Islet of Langerhans (tissue), 1 donor: ENCODE results near the gene CS.

Experiments
- FAIRE-seq: peaks from one replicate; lab custom pipeline; 2011; peaks lifted over from hg19 to GRCh38; lab: Jason Lieb, UNC

The CS gene

GRCh38 chr12:56244494-56244893 lies 55.6 kb downstream of the CS start:
- no peak for FAIRE-seq

DNA sequence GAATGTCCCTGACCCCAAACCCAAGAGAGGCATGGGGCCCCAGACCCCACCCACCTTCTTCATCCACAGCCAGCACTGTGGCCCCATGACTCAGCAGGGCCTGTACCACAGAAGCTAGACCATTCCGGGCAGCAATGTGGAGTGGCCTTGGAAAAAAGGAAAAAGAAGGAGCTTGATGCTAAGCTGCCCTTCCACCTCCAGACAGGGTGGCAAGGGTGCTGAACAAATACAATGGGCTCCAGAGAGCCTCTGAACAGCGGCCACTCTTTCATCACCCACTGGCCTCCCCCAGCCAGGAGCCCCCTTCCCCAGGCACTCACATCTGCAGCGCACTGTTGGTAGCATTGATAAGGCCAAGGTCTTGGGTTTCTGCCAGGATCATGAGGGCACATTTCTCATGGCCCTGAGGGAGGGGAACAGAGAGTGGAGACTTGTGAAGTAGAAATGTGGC lies 56.4 kb downstream of the CS start:
- no peak for FAIRE-seq

- FAIRE-seq: no peak
Observed at GRCh38 chr12:56242986-56243385, 57.1 kb downstream of the CS start.

- no peak for FAIRE-seq
Observed at GRCh38 chr12:56241424-56242303, 58.5 kb downstream of the CS start.

- FAIRE-seq: no peak
Observed at GRCh38 chr12:56237552-56237951, 62.6 kb downstream of the CS start.

- no peak for FAIRE-seq
Observed at GRCh38 chr12:56236985-56237384, 63.1 kb downstream of the CS start.

- no peak for FAIRE-seq
Observed at GRCh38 chr12:56236091-56236490, 64.0 kb downstream of the CS start.

DNA sequence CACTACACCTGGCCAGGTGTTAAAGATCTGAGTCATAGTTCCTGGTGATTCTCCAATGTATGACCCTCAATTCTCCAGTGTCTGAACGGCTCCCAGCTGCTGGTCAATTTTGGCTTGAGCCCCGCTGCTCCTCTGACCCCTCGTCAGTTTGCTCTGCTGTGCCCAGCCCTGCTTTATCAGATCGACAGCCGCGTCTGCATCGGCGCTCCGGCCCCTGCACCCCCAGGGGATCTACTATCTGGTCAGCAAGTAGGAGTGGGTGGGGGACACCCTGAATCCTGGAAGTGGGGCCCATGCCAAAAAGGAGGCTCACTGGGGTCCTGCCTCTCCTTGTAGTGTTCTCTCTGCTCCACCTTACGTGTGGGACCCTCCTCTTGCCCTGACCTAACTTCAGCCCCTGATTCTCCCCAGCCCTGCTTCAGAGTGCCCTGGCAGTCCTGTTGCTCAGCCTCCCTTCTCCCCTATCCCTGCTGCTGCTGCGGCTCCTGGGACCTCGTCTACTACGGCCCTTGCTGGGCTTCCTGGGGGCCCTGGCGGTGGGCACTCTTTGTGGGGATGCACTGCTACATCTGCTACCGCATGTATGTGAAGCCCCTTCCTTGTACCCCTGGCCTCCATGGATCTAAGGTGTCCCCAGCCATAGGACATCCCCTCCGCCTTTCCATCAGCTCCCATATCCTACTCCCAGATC lies 65.2 kb downstream of the CS start:
- FAIRE-seq: no peak

DNA sequence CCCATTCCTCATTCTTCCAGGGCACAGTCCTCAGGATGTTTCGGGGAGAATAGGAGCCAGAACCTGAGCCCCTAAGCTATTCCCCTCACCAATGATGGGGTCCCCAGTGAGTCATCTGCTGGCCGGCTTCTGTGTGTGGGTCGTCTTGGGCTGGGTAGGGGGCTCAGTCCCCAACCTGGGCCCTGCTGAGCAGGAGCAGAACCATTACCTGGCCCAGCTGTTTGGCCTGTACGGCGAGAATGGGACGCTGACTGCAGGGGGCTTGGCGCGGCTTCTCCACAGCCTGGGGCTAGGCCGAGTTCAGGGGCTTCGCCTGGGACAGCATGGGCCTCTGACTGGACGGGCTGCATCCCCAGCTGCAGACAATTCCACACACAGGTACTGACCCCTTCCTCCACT lies 68.9 kb downstream of the CS start:
- FAIRE-seq: no peak

DNA sequence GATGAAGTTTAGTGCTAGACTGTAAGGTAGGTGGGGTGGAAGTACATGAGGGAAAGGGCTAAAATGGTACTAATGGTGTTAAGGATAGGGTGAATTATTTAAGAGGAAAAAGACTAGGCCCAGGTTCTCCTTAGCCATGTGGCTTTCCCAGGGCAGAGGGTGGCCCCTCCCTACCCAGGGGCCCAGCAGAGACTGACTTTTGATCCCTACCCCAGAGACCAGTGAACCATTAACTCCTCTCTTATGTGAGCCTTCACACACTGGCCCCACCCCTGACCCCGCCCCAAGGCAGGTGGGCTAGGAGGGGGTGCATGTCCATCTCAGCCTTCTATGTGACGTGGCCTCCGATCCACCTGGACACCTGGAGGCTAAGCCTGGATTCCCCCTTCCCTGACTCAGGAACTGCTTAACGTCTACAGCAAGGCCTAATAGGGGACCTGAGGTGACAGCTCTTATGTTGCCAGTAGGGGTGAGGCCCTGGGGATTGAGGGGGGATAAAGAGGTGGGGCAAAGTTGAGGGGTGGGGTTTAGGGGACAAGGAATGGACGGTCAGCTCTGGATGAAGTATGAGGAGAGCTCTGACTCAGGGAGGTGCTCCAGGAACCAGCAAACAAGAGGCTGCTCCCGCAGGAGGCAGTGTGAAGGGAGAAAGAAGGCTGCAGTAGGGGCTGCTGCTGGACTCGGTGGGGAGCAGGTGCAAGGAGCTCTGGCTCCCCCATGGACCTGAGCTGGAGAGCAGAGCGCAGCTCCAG lies 69.5 kb downstream of the CS start:
- FAIRE-seq: no peak

DNA sequence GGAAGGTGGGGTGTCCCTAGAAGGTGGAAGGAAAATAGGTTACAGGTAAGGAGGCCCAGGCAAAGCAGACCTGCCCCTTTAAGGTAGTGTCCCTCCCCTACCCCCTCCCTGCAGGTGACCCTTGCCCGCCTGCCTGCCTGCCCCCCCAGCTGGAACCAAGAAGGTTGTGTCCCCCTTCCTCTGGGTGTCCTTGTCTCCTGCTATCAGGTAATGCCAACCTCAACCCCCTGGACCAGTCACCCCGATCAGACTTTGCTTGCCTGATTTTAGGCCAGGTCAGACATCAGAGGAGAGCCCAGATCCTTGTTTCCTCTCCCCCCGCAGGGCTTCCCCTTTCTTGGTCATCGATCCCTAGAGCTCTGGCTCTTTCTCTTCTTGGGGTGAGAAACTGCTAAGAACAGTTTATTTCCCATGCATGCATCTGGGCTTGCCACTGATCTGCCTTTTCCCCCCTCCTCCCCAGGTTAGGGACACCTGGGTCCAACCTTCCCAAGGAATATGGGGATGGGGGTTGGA lies 70.2 kb downstream of the CS start, which contains the start of gene SLC39A5:
TSS of gene SLC39A5 (plus strand) at position 136 of the 516 bp plus-strand sequence. CDS start 1,224 bp downstream, outside the sequence.
- FAIRE-seq: no peak

GRCh38 chr12:56229082-56229481 lies 71.0 kb downstream of the CS start:
- no peak for FAIRE-seq

- FAIRE-seq: no peak
Observed at GRCh38 chr12:56224954-56225353, 75.2 kb downstream of the CS start.

DNA sequence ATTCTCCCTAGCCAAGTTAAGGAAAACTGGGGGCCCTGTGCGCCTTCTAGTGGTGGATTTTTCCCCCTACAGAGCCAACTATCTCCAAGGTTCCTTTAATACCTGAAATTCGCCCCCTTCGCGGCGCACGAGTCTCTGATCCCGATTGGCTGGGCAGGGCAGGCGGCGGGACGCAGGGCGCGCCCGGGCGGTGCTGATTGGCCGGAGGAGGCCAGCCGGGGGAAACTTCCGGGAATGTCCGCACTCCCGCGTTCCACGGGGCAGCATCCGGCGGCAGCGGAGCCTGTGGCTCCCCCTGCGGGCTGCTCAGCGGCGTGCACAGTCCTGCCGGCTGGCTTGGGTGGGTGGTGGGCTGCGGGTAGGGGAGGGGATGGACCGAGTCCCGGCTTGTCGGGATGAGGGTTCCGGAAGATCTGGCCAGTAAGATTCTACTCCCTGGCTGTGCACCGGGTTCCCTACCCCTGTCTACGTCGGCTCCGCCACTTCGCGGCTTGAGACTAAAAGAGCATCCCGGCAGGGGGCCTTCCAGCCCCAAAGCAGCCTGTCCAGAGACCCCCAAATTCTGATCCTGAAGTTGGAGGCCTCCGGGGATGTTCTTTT lies 75.9 kb downstream of the CS start, which contains the start of gene NABP2:
TSS of gene NABP2 (plus strand) at position 241 of the 600 bp plus-strand sequence. CDS start 515 bp downstream, outside the sequence.
- FAIRE-seq: no peak

GRCh38 chr12:56223571-56224101 lies 76.5 kb downstream of the CS start:
- no peak for FAIRE-seq

- no peak for FAIRE-seq
Observed at GRCh38 chr12:56222531-56222895, 77.6 kb downstream of the CS start.

GRCh38 chr12:56221757-56222530 lies 78.2 kb downstream of the CS start, which contains the start of gene RNF41:
TSS of gene RNF41 (minus strand) at chr12:56221922. CDS start at chr12:56214047, 7,875 bp downstream.
- FAIRE-seq: no peak
